Neuronal stem cell (in vitro differentiated cells): ENCODE results near the gene PADI1.

Experiments
- DNase-seq: peaks from one replicate; pipeline ENCODE4 v3.0.0-alpha.2; 2013; ENCODE audit warnings: low spot score
- H2AFZ ChIP-seq: one replicate; pipeline ENCODE4 v1.6.1; 2013; ENCODE audit warnings: mild to moderate bottlenecking, low read length, inconsistent platforms
- H2AK5ac ChIP-seq: 2 replicates; pipeline ENCODE4 v1.6.1; 2013; ENCODE audit warnings: low read depth, mild to moderate bottlenecking, inconsistent platforms, low read length, moderate library complexity, mixed read lengths
- H2BK120ac ChIP-seq: 2 replicates; pipeline ENCODE4 v1.6.1; 2013; ENCODE audit warnings: low read depth, mild to moderate bottlenecking, inconsistent platforms, low read length, moderate library complexity, mixed read lengths
- H2BK12ac ChIP-seq: one replicate; pipeline ENCODE4 v1.6.1; 2013; ENCODE audit warnings: low read length, inconsistent platforms
- H2BK15ac ChIP-seq: 2 replicates; pipeline ENCODE4 v1.6.1; 2013; ENCODE audit warnings: mild to moderate bottlenecking, low read length, inconsistent platforms, mixed read lengths
- H2BK5ac ChIP-seq: one replicate; pipeline ENCODE4 v1.6.1; 2013; ENCODE audit warnings: inconsistent platforms, mild to moderate bottlenecking, low read length, moderate library complexity
- H3K14ac ChIP-seq: one replicate; pipeline ENCODE4 v1.6.1; 2013; ENCODE audit warnings: low read length, inconsistent platforms
- H3K18ac ChIP-seq: 2 replicates; pipeline ENCODE4 v1.6.1; 2013; ENCODE audit warnings: low read length, inconsistent platforms
- H3K23ac ChIP-seq: 2 replicates; pipeline ENCODE4 v1.6.1; 2013; ENCODE audit warnings: low read depth, mild to moderate bottlenecking, mixed read lengths, low read length, inconsistent platforms; ENCODE audit not compliant: poor library complexity
- H3K27ac ChIP-seq: replicated peaks from 3 replicates; pipeline ENCODE4 v1.5.1; 2013; ENCODE audit warnings: low read length, inconsistent platforms
- H3K27me3 ChIP-seq, 3 experiments: 2 replicates each; pipeline ENCODE4 v1.6.1; 2013; ENCODE audit warnings: low read length in 3 of 3, mild to moderate bottlenecking in 2 of 3, inconsistent platforms in 1 of 3, low read depth in 1 of 3, mixed read lengths in 1 of 3, moderate library complexity in 1 of 3; ENCODE audit not compliant: control insufficient read depth in 3 of 3, insufficient read depth in 3 of 3
- H3K36me3 ChIP-seq, 2 donors: replicated peaks in 1 of 2; 2 replicates each; pipeline ENCODE4 v1.6.1; 2013; ENCODE audit warnings: low read length in 2 of 2; ENCODE audit not compliant: control insufficient read depth in 2 of 2, insufficient read depth in 2 of 2
- H3K4ac ChIP-seq: 2 replicates; pipeline ENCODE4 v1.6.1; 2013; ENCODE audit warnings: inconsistent platforms, mild to moderate bottlenecking, low read length, moderate library complexity
- H3K4me1 ChIP-seq, 2 donors: 1 replicate in 1 of 2; 2 replicates in 1 of 2; pipeline ENCODE4 v1.6.1; 2013; ENCODE audit warnings: low read length in 2 of 2, low read depth in 1 of 2; ENCODE audit not compliant: control insufficient read depth in 2 of 2, insufficient read depth in 1 of 2
- H3K4me2 ChIP-seq: one replicate; pipeline ENCODE4 v1.6.1; 2013; ENCODE audit warnings: mild to moderate bottlenecking, low read length, inconsistent platforms; ENCODE audit not compliant: insufficient read depth, poor library complexity, severe bottlenecking
- H3K4me3 ChIP-seq, 2 donors: 2 replicates each; pipeline ENCODE4 v1.5.1; 2013; ENCODE audit warnings: low read length in 2 of 2, mild to moderate bottlenecking in 2 of 2, inconsistent platforms in 1 of 2, moderate library complexity in 1 of 2
- H3K79me1 ChIP-seq: one replicate; pipeline ENCODE4 v1.6.1; 2013; ENCODE audit warnings: low read depth, mild to moderate bottlenecking, inconsistent platforms, low read length, moderate library complexity
- H3K9ac ChIP-seq: one replicate; pipeline ENCODE4 v1.6.1; 2013; ENCODE audit warnings: mild to moderate bottlenecking, low read depth, low read length, inconsistent platforms; ENCODE audit not compliant: poor library complexity
- H3K9me3 ChIP-seq, 2 donors: replicated peaks in 1 of 2; 2 replicates each; pipeline versions ENCODE3 to v1.6.1; 2013; ENCODE audit warnings: low read length in 2 of 2, mild to moderate bottlenecking in 2 of 2, inconsistent platforms in 1 of 2, low read depth in 1 of 2, mixed read lengths in 1 of 2, moderate library complexity in 1 of 2; ENCODE audit not compliant: control insufficient read depth in 2 of 2, insufficient read depth in 1 of 2
- H4K8ac ChIP-seq: one replicate; pipeline ENCODE4 v1.6.1; 2013; ENCODE audit warnings: low read depth, mild to moderate bottlenecking, inconsistent platforms, low read length, moderate library complexity
- H4K91ac ChIP-seq: one replicate; pipeline ENCODE4 v1.6.1; 2013; ENCODE audit warnings: low read length, low read depth, mild to moderate bottlenecking, inconsistent platforms; ENCODE audit not compliant: poor library complexity
- WGBS, 2 donors: extraction: QIAGEN DNeasy Blood & Tissue Kit; methylation state at CpG; one replicate each; pipeline ENCODE4 v1.1.7; 2013; ENCODE audit warnings: missing lambda C conversion rate in 2 of 2, mixed read lengths in 1 of 2; ENCODE audit not compliant: insufficient read length in 2 of 2, insufficient replicate concordance in 1 of 2; ENCODE audit errors: extremely low coverage in 2 of 2; 5-methylcytosine and 5-hydroxymethylcytosine counted together

The PADI1 gene

GRCh38 chr1:17258116-17258757 lies 53.3 kb downstream of the PADI1 start:
- H2BK12ac ChIP-seq: no peak overlapping the region
- H4K91ac ChIP-seq: no peak overlapping the region
- H2BK15ac ChIP-seq: no peak overlapping the region
- no CpG with 5 or more reads among the region's 9 CpGs for WGBS, 2 donors
- no peak overlapping the region for H3K9ac ChIP-seq
- H3K4me2 ChIP-seq: no peak overlapping the region
- no peak overlapping the region for H3K23ac ChIP-seq
- H2AFZ ChIP-seq: no peak overlapping the region
- no peak overlapping the region for H3K4me3 ChIP-seq
- no peak overlapping the region for H2BK5ac ChIP-seq
- DNase-seq: no peak
- no peak overlapping the region for H2AK5ac ChIP-seq
- no peak overlapping the region for H2BK120ac ChIP-seq
- H3K36me3 ChIP-seq: no peaks in the 10 kb centered on the region
- H4K8ac ChIP-seq: no peak overlapping the region
- H3K4ac ChIP-seq: no peak overlapping the region
- no peak overlapping the region for H3K14ac ChIP-seq
- H3K4me1 ChIP-seq: no peaks in the 10 kb centered on the region
- H3K27me3 ChIP-seq: peaks cover 0 to 7% (median 0%) of the 10 kb centered on the region in 3 experiments
- H3K18ac ChIP-seq: no peak overlapping the region
- no peaks in the 10 kb centered on the region for H3K9me3 ChIP-seq
- H3K79me1 ChIP-seq: no peaks in the 10 kb centered on the region
- H3K27ac ChIP-seq: no peak overlapping the region

GRCh38 chr1:17258758-17259130 lies 53.8 kb downstream of the PADI1 start:
- Histone ChIP-seq H2BK5ac (no peak overlapping the region), H4K8ac (no peak overlapping the region), H2AFZ (no peak overlapping the region), H3K4me2 (no peak overlapping the region), H3K14ac (no peak overlapping the region), H2AK5ac (no peak overlapping the region), H2BK12ac (no peak overlapping the region), H3K18ac (no peak overlapping the region), H3K4ac (no peak overlapping the region), H3K36me3 (no peaks in the 10 kb centered on the region), H2BK15ac (no peak overlapping the region), H3K23ac (no peak overlapping the region), H3K79me1 (no peaks in the 10 kb centered on the region), H2BK120ac (no peak overlapping the region), H3K27ac (no peak overlapping the region), H3K27me3 (peaks cover 0 to 4% (median 0%) of the 10 kb centered on the region in 3 experiments), H3K4me3 (no peak overlapping the region), H4K91ac (no peak overlapping the region), H3K9ac (no peak overlapping the region), H3K4me1 (no peaks in the 10 kb centered on the region), H3K9me3 (no peaks in the 10 kb centered on the region)
- DNase-seq: no peak
- no CpG with 5 or more reads among the region's 6 CpGs for WGBS, 2 donors

- H2BK5ac ChIP-seq: no peak overlapping the region
- peak overlapping the region; percentile 53 for H3K23ac ChIP-seq
- H2BK15ac ChIP-seq: no peak overlapping the region
- no peak overlapping the region for H4K91ac ChIP-seq
- no peak overlapping the region for H3K9ac ChIP-seq
- no peaks in the 10 kb centered on the region for H3K79me1 ChIP-seq
- WGBS, 2 donors: no CpG with 5 or more reads among the region's 24 CpGs
- H3K18ac ChIP-seq: peak overlapping the region; percentile 29
- peaks cover 0 to 4% (median 0%) of the 10 kb centered on the region in 3 experiments for H3K27me3 ChIP-seq
- no peak overlapping the region for H4K8ac ChIP-seq
- no peak overlapping the region for H3K4me2 ChIP-seq
- no peak overlapping the region for H3K4me3 ChIP-seq
- no peak overlapping the region for H2BK12ac ChIP-seq
- H3K4ac ChIP-seq: no peak overlapping the region
- H3K4me1 ChIP-seq: no peaks in the 10 kb centered on the region
- no peaks in the 10 kb centered on the region for H3K9me3 ChIP-seq
- no peak overlapping the region for H3K27ac ChIP-seq
- DNase-seq: no peak
- H3K36me3 ChIP-seq: no peaks in the 10 kb centered on the region
- no peak overlapping the region for H2AK5ac ChIP-seq
- no peak overlapping the region for H2AFZ ChIP-seq
- H2BK120ac ChIP-seq: no peak overlapping the region
- no peak overlapping the region for H3K14ac ChIP-seq
These were observed 54.4 kb downstream of the PADI1 start for GRCh38 chr1:17259233-17259873.

- Histone ChIP-seq H3K4ac (no peak overlapping the region), H2BK12ac (no peak overlapping the region), H3K18ac (no peak overlapping the region), H3K4me3 (no peak overlapping the region), H2BK120ac (no peak overlapping the region), H2AK5ac (peak overlapping the region; percentile 6), H3K4me2 (no peak overlapping the region), H3K9me3 (no peaks in the 10 kb centered on the region), H3K27me3 (peaks cover 0 to 4% (median 0%) of the 10 kb centered on the region in 3 experiments), H2BK5ac (no peak overlapping the region), H3K14ac (no peak overlapping the region), H3K9ac (peak overlapping the region; percentile 34), H3K23ac (no peak overlapping the region), H3K4me1 (no peaks in the 10 kb centered on the region), H3K36me3 (no peaks in the 10 kb centered on the region), H4K8ac (no peak overlapping the region), H4K91ac (no peak overlapping the region), H3K27ac (no peak overlapping the region), H3K79me1 (no peaks in the 10 kb centered on the region), H2BK15ac (no peak overlapping the region), H2AFZ (no peak overlapping the region)
- DNase-seq: no peak
- no CpG with 5 or more reads among the region's 7 CpGs for WGBS, 2 donors
These were observed 55.3 kb downstream of the PADI1 start for GRCh38 chr1:17260264-17260663.
